ENCODE results near the gene TRIM37.

TRIM37 gene

GRCh38 chr17:58997756-58998553 lies 108.7 kb downstream of the TRIM37 start:
- Histone ChIP-seq H3K27me3 (ENCODE audit: control insufficient read depth, insufficient read depth, low read length, poor library complexity, severe bottlenecking) (no peaks in the 10 kb centered on the region), H3K9me3 (ENCODE audit: control insufficient read depth, low read length) (no peaks in the 10 kb centered on the region), H3K27ac (ENCODE audit: insufficient read depth, low read depth, low read length, poor library complexity, severe bottlenecking) (no peak overlapping the region), H3K4me1 (ENCODE audit: control insufficient read depth, insufficient read depth, low read length) (no peaks in the 10 kb centered on the region), H3K36me3 (ENCODE audit: control insufficient read depth, insufficient read depth, low read length) (no peaks in the 10 kb centered on the region), H3K4me3 (ENCODE audit: insufficient read depth, low read depth, low read length) (no peak overlapping the region)
- WGBS, 2 experiments: 95% methylated on average over 4 to 7 of the region's 7 CpGs

DNA sequence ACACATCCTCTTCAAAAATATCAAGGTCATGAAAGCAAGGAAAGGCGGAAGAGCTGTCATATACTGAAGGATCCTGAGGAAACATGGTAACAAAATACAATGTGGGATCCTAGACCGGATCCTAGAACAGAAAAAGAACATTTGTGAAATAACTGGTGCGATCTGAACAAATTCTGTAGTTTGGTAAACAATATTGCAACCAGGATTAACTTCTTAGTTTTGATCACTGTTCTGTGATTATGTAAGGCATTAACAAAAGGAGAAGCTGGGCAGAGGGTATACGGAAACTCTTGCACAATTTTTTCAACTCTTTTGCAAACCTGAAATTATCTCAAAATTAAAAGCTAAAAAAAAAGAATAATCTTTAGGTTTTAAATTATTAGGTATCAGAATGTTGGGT lies 109.7 kb downstream of the TRIM37 start:
- Histone ChIP-seq H3K36me3 (ENCODE audit: control insufficient read depth, insufficient read depth, low read length) (no peaks in the 10 kb centered on the region), H3K9me3 (ENCODE audit: control insufficient read depth, low read length) (no peaks in the 10 kb centered on the region), H3K4me3 (ENCODE audit: insufficient read depth, low read depth, low read length) (no peak overlapping the region), H3K27me3 (ENCODE audit: control insufficient read depth, insufficient read depth, low read length, poor library complexity, severe bottlenecking) (no peaks in the 10 kb centered on the region), H3K27ac (ENCODE audit: insufficient read depth, low read depth, low read length, poor library complexity, severe bottlenecking) (no peak overlapping the region), H3K4me1 (ENCODE audit: control insufficient read depth, insufficient read depth, low read length) (no peaks in the 10 kb centered on the region)
- WGBS, 2 experiments: 93% methylated on average over 3 of the region's 4 CpGs

DNA sequence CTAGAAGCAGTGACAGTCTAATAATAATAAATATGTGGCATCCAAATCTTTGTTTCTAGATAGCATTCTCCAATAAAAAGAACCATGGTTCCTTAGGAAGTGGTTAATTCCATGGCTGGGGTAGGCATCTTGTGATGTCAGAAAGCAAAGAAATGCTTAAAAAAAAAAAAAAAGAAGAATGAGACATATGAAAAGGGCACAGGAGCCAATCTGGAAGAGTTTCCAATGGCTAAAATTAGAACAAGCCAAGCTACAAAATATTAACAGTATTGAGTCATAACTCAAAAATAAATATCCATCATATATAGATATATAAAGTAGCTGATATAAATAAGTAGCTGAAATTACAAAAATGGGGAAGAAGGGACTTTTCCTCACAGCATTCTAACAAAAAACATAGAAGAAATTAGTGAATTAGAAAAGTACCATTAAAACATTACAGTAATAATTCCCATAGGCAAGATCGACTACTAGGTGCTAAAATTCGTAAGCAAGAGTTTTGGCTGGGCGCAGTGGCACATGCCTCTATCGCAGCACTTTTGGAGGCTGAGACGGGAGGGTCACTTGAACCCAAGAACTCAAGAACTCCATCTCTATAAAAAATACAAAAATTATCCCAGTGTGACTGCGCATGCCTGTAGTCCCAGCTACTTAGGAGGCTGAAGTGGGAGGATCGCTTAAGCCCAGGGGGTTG lies 111.3 kb downstream of the TRIM37 start:
- Histone ChIP-seq H3K36me3 (ENCODE audit: control insufficient read depth, insufficient read depth, low read length) (no peaks in the 10 kb centered on the region), H3K27me3 (ENCODE audit: control insufficient read depth, insufficient read depth, low read length, poor library complexity, severe bottlenecking) (no peaks in the 10 kb centered on the region), H3K4me1 (ENCODE audit: control insufficient read depth, insufficient read depth, low read length) (no peaks in the 10 kb centered on the region), H3K9me3 (ENCODE audit: control insufficient read depth, low read length) (no peaks in the 10 kb centered on the region), H3K4me3 (ENCODE audit: insufficient read depth, low read depth, low read length) (no peak overlapping the region), H3K27ac (ENCODE audit: insufficient read depth, low read depth, low read length, poor library complexity, severe bottlenecking) (no peak overlapping the region)
- 95 to 96% methylated on average over 7 of the region's 7 CpGs for WGBS, 2 experiments

DNA sequence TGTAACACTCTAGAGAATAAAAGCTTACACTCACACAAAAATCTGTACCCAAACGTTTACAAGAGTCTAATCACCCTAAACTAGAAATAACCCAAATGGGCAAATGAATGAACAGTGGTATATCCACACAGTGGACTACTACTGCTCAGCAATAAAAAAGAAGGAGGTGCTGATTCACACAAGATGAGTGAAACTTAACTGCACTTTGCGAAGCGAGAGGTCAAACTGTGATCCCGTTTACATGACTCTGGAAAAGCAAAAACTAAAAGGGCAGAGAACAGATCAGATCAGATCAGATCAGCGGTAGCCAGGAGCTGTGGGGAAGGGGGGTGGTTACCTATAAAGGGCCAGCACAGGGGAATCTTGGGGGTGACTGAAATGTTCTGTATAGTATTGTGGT lies 113.4 kb downstream of the TRIM37 start:
- Histone ChIP-seq H3K27me3 (ENCODE audit: control insufficient read depth, insufficient read depth, low read length, poor library complexity, severe bottlenecking) (no peaks in the 10 kb centered on the region), H3K4me3 (ENCODE audit: insufficient read depth, low read depth, low read length) (no peak overlapping the region), H3K27ac (ENCODE audit: insufficient read depth, low read depth, low read length, poor library complexity, severe bottlenecking) (no peak overlapping the region), H3K36me3 (ENCODE audit: control insufficient read depth, insufficient read depth, low read length) (no peaks in the 10 kb centered on the region), H3K9me3 (ENCODE audit: control insufficient read depth, low read length) (no peaks in the 10 kb centered on the region), H3K4me1 (ENCODE audit: control insufficient read depth, insufficient read depth, low read length) (peaks cover 4% of the 10 kb centered on the region)
- 88 to 90% methylated on average over 5 of the region's 5 CpGs for WGBS, 2 experiments

DNA sequence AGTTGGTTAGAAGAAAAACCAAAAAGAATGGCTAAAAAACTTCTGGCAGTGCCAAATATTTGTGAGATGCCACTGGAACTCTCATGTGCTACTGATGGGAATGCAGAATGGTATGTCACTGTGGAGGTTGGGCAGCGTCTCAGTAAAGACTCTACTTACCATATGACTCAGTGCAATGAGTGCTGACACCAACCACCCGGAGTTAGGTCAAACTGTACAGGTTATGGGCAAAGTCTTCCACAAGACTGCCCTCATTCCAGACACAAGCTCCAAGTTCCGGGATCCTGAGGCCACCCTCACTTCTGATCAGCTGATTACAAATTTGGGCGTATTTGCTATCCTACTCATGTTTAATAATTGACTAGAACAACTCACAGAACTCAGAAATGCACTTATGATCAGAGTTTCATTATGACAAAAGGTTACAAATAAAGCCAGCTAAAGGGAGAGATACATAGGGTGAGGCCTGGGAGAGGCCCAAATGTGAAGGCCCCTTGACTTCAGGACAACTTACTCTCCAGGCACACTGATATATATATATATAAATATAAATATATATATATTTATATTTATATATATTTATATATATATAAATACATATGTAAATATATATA lies 114.9 kb downstream of the TRIM37 start:
- Histone ChIP-seq H3K36me3 (ENCODE audit: control insufficient read depth, insufficient read depth, low read length) (no peaks in the 10 kb centered on the region), H3K4me3 (ENCODE audit: insufficient read depth, low read depth, low read length) (no peak overlapping the region), H3K4me1 (ENCODE audit: control insufficient read depth, insufficient read depth, low read length) (peaks cover 11% of the 10 kb centered on the region), H3K9me3 (ENCODE audit: control insufficient read depth, low read length) (no peaks in the 10 kb centered on the region), H3K27ac (ENCODE audit: insufficient read depth, low read depth, low read length, poor library complexity, severe bottlenecking) (no peak overlapping the region), H3K27me3 (ENCODE audit: control insufficient read depth, insufficient read depth, low read length, poor library complexity, severe bottlenecking) (no peaks in the 10 kb centered on the region)
- 95 to 98% methylated on average over 4 of the region's 4 CpGs for WGBS, 2 experiments

- H3K27ac ChIP-seq (ENCODE audit: insufficient read depth, low read depth, low read length, poor library complexity, severe bottlenecking): no peak overlapping the region
- WGBS, 2 experiments: 50 to 71% methylated on average over 1 to 2 of the region's 2 CpGs
- H3K9me3 ChIP-seq (ENCODE audit: control insufficient read depth, low read length): no peaks in the 10 kb centered on the region
- H3K4me3 ChIP-seq (ENCODE audit: insufficient read depth, low read depth, low read length): no peak overlapping the region
- peaks cover 11% of the 10 kb centered on the region for H3K4me1 ChIP-seq (ENCODE audit: control insufficient read depth, insufficient read depth, low read length)
- no peaks in the 10 kb centered on the region for H3K27me3 ChIP-seq (ENCODE audit: control insufficient read depth, insufficient read depth, low read length, poor library complexity, severe bottlenecking)
- H3K36me3 ChIP-seq (ENCODE audit: control insufficient read depth, insufficient read depth, low read length): no peaks in the 10 kb centered on the region
Measured at GRCh38 chr17:58989629-58990028, 117.1 kb downstream of the TRIM37 start.

DNA sequence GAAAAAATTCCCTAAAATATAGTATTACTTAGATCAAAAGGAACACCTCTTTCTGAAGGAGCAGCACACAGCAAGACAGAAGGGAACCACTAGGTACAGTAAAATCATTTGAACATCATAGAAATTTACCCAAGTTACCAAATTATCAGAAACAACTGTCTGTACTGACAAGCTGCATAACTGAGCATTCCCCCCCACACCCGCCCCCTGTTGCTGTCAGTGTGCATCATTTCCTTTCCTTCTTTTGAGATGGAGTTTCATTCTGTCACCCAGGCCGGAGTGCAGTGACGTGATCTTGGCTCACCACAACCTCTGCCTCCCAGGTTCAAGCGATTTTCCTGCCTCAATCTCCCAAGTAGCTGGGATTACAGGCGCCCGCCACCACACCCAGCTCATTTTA lies 120.7 kb downstream of the TRIM37 start:
- Histone ChIP-seq H3K27ac (ENCODE audit: insufficient read depth, low read depth, low read length, poor library complexity, severe bottlenecking) (no peak overlapping the region), H3K27me3 (ENCODE audit: control insufficient read depth, insufficient read depth, low read length, poor library complexity, severe bottlenecking) (no peaks in the 10 kb centered on the region), H3K4me1 (ENCODE audit: control insufficient read depth, insufficient read depth, low read length) (peaks cover 11% of the 10 kb centered on the region), H3K36me3 (ENCODE audit: control insufficient read depth, insufficient read depth, low read length) (no peaks in the 10 kb centered on the region), H3K4me3 (ENCODE audit: insufficient read depth, low read depth, low read length) (no peak overlapping the region), H3K9me3 (ENCODE audit: control insufficient read depth, low read length) (no peaks in the 10 kb centered on the region)
- 89 to 91% methylated on average over 3 to 6 of the region's 6 CpGs for WGBS, 2 experiments

GRCh38 chr17:58985367-58985766 lies 121.3 kb downstream of the TRIM37 start:
- H3K9me3 ChIP-seq (ENCODE audit: control insufficient read depth, low read length): no peaks in the 10 kb centered on the region
- H3K36me3 ChIP-seq (ENCODE audit: control insufficient read depth, insufficient read depth, low read length): no peaks in the 10 kb centered on the region
- no peaks in the 10 kb centered on the region for H3K27me3 ChIP-seq (ENCODE audit: control insufficient read depth, insufficient read depth, low read length, poor library complexity, severe bottlenecking)
- WGBS, 2 experiments: 56 to 73% methylated on average over 3 to 6 of the region's 6 CpGs
- H3K4me1 ChIP-seq (ENCODE audit: control insufficient read depth, insufficient read depth, low read length): peaks cover 11% of the 10 kb centered on the region
- H3K4me3 ChIP-seq (ENCODE audit: insufficient read depth, low read depth, low read length): no peak overlapping the region
- no peak overlapping the region for H3K27ac ChIP-seq (ENCODE audit: insufficient read depth, low read depth, low read length, poor library complexity, severe bottlenecking)

GRCh38 chr17:58982626-58983025 lies 124.1 kb downstream of the TRIM37 start:
- H3K9me3 ChIP-seq (ENCODE audit: control insufficient read depth, low read length): no peaks in the 10 kb centered on the region
- H3K4me3 ChIP-seq (ENCODE audit: insufficient read depth, low read depth, low read length): no peak overlapping the region
- peaks cover 5% of the 10 kb centered on the region for H3K4me1 ChIP-seq (ENCODE audit: control insufficient read depth, insufficient read depth, low read length)
- WGBS, 2 experiments: 92 to 96% methylated on average over 3 of the region's 3 CpGs
- no peak overlapping the region for H3K27ac ChIP-seq (ENCODE audit: insufficient read depth, low read depth, low read length, poor library complexity, severe bottlenecking)
- no peaks in the 10 kb centered on the region for H3K36me3 ChIP-seq (ENCODE audit: control insufficient read depth, insufficient read depth, low read length)
- H3K27me3 ChIP-seq (ENCODE audit: control insufficient read depth, insufficient read depth, low read length, poor library complexity, severe bottlenecking): no peaks in the 10 kb centered on the region

GRCh38 chr17:58980706-58981481 lies 125.8 kb downstream of the TRIM37 start:
- 90 to 94% methylated on average over 3 of the region's 3 CpGs for WGBS, 2 experiments
- Histone ChIP-seq H3K27me3 (ENCODE audit: control insufficient read depth, insufficient read depth, low read length, poor library complexity, severe bottlenecking) (no peaks in the 10 kb centered on the region), H3K9me3 (ENCODE audit: control insufficient read depth, low read length) (no peaks in the 10 kb centered on the region), H3K4me1 (ENCODE audit: control insufficient read depth, insufficient read depth, low read length) (no peaks in the 10 kb centered on the region), H3K4me3 (ENCODE audit: insufficient read depth, low read depth, low read length) (no peak overlapping the region), H3K27ac (ENCODE audit: insufficient read depth, low read depth, low read length, poor library complexity, severe bottlenecking) (no peak overlapping the region), H3K36me3 (ENCODE audit: control insufficient read depth, insufficient read depth, low read length) (no peaks in the 10 kb centered on the region)
